Measurements from ENCODE around the gene PAXX.
"Not testable (repeated sequence)": the region's sequence is repeated elsewhere in the genome, so short reads cannot be mapped to it uniquely, and the experiment has no call there.

PAXX gene

DNA sequence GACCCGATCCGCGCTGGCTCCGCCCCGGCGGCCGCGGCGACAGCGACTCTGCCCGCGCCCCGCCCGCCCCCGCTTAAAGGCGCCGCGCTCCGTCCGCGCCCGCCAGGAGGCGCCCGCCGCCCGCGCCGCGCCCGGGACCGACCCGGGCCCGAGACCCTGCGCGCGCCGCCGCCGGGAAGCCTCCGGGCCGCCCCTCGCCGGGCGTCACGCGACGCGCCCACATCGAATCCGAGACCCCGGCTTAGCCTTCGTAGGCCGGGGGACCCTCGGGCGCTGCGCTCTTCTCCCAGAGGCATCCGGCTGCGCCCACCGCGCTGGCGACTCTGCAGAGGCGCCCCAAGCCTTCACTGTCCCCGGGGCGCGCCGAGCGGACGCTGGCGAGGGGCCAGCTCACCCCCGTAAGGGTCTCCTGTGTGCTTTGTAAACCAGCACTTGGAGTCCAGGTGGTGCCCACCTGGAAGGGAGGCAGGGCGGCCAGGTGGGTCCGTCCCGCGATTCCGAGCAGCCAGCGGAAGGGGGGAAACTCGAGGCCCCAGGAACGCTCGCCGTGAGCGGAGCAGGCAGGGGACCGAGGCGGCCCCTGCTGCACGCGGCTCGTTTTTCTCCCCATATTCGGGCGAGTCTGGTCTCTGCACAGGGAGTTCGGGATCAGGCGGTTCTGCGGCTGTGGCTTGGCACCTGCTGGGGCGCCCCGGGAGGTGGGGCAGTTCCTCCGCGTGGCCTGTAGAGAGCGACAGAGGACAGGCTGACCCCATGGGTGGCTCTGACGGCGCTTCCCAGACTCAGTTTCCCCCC, 36.2 kb downstream of the PAXX start:
- in situ Hi-C loops (cut with HindIII; ENCODE audit: low sequenced_read_pairs) = loop anchor here (5.0 kb wide), 4 partner anchors 56 to 246 kb away; partner anchors contain the start of gene C8G

- in situ Hi-C loops (cut with HindIII; ENCODE audit: low sequenced_read_pairs) = loop anchor here (5.0 kb wide), 4 partner anchors 57 to 247 kb away; partner anchors contain the start of gene C8G
Observed at GRCh38 chr9:137029058-137029936, 37.1 kb downstream of the PAXX start.

DNA sequence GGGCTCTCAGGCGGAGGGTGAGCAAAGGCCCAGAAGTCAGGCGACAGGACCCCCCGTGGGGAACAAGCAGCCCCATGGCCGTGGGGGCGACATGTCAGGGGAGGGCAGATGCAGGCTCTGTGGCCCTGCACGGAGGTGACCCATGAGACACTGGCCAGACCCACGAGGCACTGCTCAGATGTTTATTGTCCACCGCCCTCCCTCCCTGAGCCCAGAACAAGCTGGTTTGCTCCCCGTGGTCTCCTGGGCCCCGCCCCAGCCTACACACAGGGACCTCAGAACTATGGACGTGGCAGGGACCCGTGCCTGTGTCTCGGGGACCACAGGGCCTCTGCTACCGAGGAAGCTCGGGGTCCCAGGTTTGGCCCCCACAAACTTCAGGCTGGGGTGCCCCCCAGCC, 37.8 kb downstream of the PAXX start:
- in situ Hi-C loops (cut with HindIII; ENCODE audit: low sequenced_read_pairs) = no loop called here

DNA sequence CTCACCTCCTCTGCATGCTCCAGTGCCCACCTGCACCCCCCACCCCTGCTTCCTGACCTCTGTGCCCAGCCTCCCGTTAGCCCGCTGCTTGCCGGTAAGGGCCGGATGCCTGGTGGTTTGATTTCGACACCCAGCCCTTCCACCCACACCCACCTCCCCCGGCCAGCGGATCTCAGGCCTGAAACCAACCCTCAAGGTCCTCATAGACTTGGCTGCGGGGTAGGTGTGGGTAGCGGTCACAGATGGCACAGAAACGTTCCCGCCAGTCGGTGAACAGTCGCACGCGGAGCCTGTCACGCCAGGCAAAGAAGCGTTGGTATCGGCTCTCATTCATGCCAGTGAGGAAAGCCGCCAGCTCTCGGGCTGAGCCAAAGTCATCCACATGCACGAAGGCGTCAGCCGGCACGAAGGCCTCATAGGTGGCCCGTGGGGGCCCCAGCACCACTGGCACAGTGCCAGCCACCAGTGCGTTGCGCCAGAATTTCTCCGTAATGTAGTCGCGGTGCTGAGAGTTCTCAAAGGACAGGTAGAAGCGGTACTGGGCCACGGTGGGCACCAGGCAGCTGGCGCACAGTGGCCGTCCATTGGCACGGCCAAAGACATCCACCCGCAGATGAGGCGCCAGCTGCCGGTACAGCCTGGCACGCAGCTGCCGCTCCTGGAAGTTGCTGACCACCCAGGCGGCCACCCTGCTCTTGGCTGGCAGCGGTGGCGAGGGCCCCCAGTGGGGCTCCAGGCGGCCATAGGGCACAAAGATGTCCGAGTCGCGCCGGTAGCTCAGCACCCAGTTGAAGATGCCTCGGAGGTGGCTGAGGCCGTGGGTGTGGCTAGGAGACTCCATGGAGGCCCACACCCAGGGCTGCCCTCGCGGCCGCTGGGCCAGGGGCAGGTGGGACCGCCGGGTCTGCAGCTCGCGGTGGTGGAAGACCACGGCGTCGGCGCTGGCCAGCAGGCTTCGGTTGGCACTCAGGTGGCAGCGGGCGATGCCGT, 38.6 kb downstream of the PAXX start:
- in situ Hi-C loops (cut with HindIII; ENCODE audit: low sequenced_read_pairs) = no loop called here

GRCh38 chr9:137031904-137032640, 39.9 kb downstream of the PAXX start, which contains the start of gene FUT7:
TSS of gene FUT7 (minus strand) at chr9:137032088. CDS start at chr9:137031991, 97 bp downstream.
- in situ Hi-C loops (cut with HindIII; ENCODE audit: low sequenced_read_pairs) = no loop called here

GRCh38 chr9:137032858-137033257, 40.6 kb downstream of the PAXX start:
- in situ Hi-C loops (cut with HindIII; ENCODE audit: low sequenced_read_pairs) = no loop called here

GRCh38 chr9:137033481-137033880, 41.3 kb downstream of the PAXX start:
- in situ Hi-C loops (cut with HindIII; ENCODE audit: low sequenced_read_pairs) = not testable (repeated sequence)

- in situ Hi-C loops (cut with HindIII; ENCODE audit: low sequenced_read_pairs) = no loop called here
Observed at GRCh38 chr9:137034039-137034708, 42.0 kb downstream of the PAXX start.

DNA sequence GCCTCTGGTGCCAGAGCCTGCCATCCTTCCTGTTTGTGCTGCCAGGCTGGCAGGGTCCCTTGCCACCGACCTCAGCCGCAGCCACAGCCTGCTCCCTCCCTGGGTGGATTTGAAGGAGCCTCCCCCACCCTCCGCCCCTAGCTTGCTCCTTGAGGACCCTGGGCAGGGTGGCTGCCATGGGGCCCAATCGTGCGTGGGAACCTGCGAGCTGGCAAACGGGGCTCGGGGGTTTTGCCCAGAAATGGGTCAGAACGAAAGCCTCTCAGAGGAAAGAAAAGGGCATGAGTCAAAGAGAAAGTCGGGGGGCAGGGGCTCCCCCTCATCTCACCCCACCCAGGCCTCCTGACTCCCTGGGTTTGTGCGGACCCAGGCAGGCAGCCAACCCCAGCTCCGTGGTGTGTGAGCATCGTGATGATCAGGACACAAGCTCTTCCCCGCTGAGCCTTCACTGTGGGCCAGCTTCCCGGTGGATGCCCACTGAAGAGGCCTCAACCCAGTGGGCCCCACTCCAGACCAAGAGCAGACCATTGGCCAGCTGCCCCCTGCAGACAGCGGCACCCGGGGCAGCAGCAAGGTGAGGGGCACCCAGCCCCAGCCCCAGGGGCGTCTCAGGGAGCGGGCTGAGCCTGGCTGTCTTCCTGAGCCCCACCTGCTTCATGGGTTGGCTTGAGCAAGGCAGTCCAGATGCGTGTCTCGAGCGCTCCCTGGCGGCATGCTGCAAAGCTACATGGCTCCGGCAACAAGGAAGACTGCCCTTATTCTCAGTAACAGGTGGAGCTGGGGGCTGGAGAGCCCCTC, 42.7 kb downstream of the PAXX start:
- in situ Hi-C loops (cut with HindIII; ENCODE audit: low sequenced_read_pairs) = no loop called here

- in situ Hi-C loops (cut with HindIII; ENCODE audit: low sequenced_read_pairs) = no loop called here
Observed at GRCh38 chr9:137035507-137035834, 43.2 kb downstream of the PAXX start.

DNA sequence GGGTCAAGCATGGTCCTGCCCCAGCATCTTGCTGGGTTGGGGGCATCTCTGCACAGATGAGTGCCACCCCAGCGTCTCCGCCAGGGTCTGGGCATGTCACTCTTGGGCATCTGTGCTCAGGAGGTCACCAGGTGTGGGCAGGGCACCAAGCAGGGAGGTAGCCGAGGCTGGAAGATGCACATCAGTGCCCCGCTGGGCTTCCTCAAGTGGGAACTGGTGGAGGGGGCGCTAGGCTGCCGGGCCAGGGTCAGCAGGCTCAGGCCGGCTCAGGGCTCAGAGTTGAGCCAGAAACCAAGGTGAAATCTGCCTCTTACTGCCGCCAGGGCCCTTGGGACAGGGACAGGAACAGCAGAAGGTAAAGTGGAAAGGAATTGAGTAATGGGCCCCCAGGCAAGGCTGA, 43.7 kb downstream of the PAXX start:
- in situ Hi-C loops (cut with HindIII; ENCODE audit: low sequenced_read_pairs) = no loop called here

- in situ Hi-C loops (cut with HindIII; ENCODE audit: low sequenced_read_pairs) = no loop called here
Observed at GRCh38 chr9:137037035-137037434, 44.8 kb downstream of the PAXX start.

DNA sequence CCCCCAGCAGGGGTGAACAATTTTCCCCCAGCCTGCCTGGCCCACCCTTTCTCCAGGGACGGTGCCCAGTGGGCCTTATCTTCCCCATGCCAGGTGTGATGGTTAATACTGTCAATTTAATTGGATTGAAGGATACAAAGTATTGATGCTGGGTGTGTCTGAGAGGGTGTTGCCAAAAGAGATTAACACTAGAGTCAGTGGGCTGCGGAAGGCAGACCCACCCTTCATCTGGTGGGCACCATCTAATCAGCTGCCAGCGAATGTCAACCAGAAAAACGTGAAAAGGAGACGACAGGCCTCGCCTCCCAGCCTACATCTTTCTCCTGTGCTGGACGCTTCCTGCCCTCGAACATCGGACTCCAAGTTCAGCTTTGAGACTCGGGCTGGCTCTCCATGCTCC, 45.3 kb downstream of the PAXX start:
- in situ Hi-C loops (cut with HindIII; ENCODE audit: low sequenced_read_pairs) = no loop called here

GRCh38 chr9:137038916-137039315, 46.7 kb downstream of the PAXX start:
- in situ Hi-C loops (cut with HindIII; ENCODE audit: low sequenced_read_pairs) = no loop called here

DNA sequence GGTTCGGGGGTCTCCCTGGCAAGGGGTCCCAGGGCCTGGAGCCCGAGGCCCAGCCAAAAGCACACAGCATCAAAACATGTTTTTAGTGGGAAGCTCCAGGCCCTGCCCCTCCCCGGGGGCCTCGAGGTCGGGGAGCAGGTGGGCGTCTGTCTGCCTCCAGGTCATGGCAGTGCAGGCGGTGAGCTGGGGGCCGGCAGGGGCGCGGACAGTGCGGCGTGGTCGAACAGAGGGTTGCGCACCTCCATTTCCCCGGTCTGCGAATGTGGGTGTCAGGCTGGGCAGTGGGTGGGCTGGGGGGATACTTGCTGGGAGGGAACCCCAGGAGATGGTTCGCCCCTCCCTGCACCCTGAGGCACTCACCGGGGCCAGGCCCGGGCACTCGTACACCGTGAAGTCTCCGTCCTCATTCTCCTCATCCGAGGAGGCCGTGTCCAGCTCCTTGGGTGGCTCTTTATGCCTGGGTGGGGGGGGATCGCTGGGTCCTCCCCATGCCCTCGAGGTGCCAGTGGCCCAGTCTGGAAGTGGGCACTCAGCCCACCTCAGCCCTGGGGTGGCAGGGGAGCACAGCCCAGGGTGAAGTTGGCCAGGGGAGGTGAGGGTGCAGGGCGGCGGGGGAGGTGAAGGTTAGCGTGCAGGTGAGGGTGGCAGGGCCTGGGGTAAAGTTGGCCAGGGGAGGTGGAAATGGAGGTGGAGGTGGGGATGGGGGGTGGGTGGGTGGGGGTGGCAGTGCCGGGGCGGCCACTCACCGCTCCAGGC, 47.6 kb downstream of the PAXX start:
- in situ Hi-C loops (cut with HindIII; ENCODE audit: low sequenced_read_pairs) = no loop called here

GRCh38 chr9:137040568-137040967, 48.3 kb downstream of the PAXX start:
- in situ Hi-C loops (cut with HindIII; ENCODE audit: low sequenced_read_pairs) = no loop called here

DNA sequence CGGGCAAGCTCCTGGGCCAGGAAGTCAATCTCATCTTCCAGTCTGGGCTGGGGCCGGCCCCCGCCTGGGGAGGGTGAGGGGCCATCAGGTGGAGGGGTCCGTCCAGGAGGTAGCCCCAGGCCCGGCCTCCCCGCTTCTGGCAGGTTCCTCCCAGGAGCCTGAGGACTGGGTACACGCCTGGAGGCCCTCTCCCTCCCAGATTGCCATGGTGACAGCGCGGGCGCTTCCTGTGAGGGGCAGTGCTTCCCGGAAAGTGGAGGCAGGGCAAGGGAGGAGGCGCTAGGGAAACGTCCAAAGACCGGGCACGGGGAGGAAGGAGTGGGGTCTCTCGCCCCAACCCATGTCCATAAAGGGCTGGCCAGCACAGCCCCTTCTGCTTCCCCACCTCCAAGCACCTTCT, 48.9 kb downstream of the PAXX start:
- in situ Hi-C loops (cut with HindIII; ENCODE audit: low sequenced_read_pairs) = no loop called here

All from endothelial cell of hepatic sinusoid (primary cell).